HG02852 (cell line): Measurements from ENCODE around the gene CFHR4.
A peak's percentile ranks its signal among the peaks of the same experiment; 100 is the strongest.
"Not testable (repeated sequence)": the region's sequence is repeated elsewhere in the genome, so short reads cannot be mapped to it uniquely, and the experiment has no call there.

Experiments used
- ATAC-seq: cut with Tn5 transposase; IDR thresholded peaks from one replicate; pipeline ENCODE4 v1.9.1; 2021; ENCODE audit warnings: mild to moderate bottlenecking, moderate library complexity; ENCODE audit not compliant: unreplicated experiment

The CFHR4 gene

DNA sequence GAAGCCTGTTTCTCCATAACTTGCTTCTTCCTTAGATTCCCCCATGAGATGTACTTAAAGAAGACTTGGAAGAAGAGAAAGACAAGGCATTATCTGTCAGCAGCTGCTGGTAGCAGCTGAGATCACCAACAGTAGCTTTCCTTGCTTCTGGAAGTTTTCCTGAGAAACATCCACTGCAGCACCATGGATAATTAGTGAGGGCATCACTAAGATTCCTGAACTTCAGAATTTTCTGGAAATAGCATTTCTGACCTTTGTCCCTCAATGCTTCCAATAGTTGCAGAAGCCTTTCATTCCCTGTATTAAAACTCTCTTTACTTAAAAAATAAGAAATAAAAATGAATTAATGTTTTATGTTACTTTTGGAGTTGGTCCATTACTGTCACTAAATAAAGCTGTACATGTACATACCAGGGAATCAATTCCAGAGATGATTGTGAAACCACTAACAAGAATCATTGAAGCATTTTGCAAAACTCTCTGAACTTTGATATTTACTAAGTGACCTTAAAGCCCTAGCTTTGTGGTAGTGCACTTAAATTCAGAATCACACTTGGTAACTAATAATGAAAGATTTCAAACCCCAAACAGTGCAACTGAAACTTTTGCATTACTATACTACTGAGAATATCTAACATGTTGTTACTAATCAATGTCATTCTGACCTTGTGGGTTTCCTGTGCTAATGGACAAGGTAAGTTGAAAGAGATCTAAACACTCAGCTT is at the start of gene CFHR4:
CFHR4 (plus strand) TSS at position 538 of the 725 bp plus-strand sequence; CDS start at position 637, 99 bp downstream.
- ATAC-seq: peak; percentile 95

GRCh38 chr1:196849613-196850492 is 38.0 kb upstream of the CFHR4 start:
- ATAC-seq: not testable (repeated sequence)

DNA sequence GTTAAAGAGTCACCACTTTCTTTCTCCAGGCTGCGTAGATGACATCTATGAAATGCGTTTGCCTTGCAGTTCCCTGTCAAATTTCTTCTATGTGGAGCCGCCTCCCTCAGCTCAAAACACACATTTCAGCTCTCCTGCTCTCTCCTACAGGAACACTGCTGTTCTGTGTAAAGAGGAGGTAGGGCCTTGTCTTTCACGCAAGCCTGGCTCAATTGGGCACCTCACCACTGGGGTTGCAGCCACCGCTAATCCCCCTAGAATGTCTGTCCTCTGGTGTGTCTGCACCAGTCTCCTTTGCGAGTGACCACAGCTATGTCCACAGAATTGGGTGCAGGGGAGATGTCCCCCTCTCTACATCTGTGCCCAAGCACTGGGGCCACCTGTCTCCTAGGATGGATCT is 31.8 kb upstream of the CFHR4 start:
- ATAC-seq: no peak

DNA sequence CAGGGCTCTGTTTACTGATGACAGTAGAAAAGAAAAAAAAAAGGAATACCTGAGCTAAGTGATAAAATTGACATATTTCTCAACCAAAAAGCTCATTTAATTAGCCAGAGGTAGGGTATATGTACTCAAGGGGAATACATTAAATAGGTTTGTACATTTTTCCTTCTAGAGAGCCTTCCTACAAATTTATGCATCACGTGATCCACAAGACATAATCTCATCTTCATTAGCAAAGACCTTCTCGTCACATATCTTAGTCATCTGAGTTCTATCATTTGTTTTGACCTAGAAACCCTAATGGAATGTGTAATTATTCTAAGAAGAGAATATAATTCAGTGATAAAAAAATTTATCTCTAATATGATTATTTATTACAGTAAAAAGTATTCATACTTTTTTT is 30.7 kb upstream of the CFHR4 start:
- no peak for ATAC-seq

GRCh38 chr1:196858811-196859210 is 29.0 kb upstream of the CFHR4 start:
- ATAC-seq: no peak

GRCh38 chr1:196860323-196860884 is 27.4 kb upstream of the CFHR4 start:
- ATAC-seq: no peak

DNA sequence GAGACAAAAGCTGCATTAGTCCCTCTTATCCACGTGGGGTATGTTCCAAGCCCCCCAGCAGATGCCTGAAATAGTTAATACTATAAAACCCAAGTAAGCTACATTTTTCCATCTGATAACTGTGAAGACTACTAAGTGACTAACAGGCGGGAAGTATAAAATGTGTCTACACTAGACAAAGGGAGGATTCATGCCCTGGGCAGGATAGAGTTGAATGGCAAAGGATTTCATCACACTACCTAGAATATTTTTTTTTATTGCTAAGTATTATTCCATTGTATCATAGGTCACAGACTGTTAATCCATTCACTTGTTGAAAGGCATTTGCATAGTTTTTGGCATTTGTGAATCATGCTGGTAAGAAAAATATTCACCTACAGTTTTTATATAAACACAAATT is 26.4 kb upstream of the CFHR4 start:
- ATAC-seq: no peak

GRCh38 chr1:196866974-196867373 is 20.9 kb upstream of the CFHR4 start:
- ATAC-seq: no peak

GRCh38 chr1:196873385-196873784 is 14.5 kb upstream of the CFHR4 start:
- ATAC-seq: no peak

- no peak for ATAC-seq
Measured at GRCh38 chr1:196875935-196876334, 11.9 kb upstream of the CFHR4 start.

DNA sequence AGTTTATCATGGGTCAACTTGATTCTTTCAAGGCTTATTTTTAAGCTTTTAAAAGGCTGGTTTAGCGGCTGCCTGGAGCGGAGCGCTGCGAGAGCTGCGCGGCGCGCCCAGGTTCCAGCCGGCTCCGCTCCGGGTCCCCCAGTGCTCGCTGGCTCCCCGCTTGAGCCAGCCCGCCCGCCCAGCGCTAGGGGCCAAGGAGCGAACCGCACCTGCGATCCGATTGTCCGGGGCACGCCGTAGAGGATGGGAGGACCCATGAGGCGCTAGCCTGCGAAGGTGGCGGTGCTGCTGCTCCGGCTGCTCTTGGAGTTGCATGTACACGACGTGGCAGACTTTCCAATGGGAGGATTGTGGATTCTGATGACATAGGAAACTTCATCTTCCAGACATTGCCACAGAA is 9.9 kb upstream of the CFHR4 start:
- ATAC-seq: no peak

GRCh38 chr1:196886560-196886959 is 1.3 kb upstream of the CFHR4 start:
- ATAC-seq: not testable (repeated sequence)

GRCh38 chr1:196890668-196891067 is 2.8 kb downstream of the CFHR4 start:
- no peak for ATAC-seq

- no peak for ATAC-seq
Measured at GRCh38 chr1:196891251-196891650, 3.4 kb downstream of the CFHR4 start.

GRCh38 chr1:196896355-196896754 is 8.5 kb downstream of the CFHR4 start:
- no peak for ATAC-seq

DNA sequence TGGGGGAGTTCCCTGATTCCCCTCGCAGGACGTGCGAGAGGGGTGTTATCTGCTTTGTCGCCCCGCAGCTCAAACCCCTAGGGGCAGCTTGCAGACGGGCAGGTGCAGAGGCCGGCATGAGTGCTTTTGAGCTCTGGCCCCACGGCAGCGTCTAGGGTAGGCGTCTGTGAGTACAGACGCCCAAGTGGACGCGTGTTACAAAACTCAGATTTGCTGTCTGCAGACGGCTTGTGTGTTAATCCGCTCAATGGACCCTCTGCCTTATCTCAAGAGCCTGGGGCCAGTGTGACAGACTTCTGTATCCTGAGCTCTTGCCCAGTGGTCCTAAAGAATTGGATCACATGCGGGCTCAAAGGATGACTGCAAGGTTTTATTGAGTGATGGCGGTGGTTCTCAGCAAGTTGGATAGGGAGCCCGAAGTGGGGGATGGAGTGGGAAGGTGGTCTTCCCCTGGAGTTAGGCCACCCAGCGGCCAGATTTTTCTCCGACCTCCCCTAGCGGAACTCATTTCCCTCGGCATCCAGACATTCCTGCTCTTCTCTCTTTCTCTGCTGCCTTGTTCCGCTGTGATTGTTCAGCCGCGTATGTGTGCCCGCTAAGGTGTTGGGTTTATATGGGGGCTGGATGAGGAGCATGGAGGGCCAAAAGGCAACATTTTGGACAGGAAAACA is 9.4 kb downstream of the CFHR4 start:
- ATAC-seq: no peak

GRCh38 chr1:196902344-196902743 is 14.5 kb downstream of the CFHR4 start:
- ATAC-seq: no peak

DNA sequence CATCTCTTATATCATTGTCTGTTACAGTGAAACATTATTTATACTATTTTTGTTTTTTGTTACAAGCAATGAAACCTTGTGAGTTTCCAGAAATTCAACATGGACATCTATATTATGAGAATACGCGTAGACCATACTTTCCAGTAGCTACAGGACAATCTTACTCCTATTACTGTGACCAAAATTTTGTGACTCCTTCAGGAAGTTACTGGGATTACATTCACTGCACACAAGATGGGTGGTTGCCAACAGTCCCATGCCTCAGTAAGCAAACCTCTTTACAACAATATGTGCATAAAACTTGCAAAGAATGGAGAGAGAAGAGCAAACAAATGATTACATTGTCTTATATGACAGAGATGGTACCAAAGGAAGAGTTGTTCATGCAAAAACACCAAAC is 22.4 kb downstream of the CFHR4 start:
- ATAC-seq: no peak

DNA sequence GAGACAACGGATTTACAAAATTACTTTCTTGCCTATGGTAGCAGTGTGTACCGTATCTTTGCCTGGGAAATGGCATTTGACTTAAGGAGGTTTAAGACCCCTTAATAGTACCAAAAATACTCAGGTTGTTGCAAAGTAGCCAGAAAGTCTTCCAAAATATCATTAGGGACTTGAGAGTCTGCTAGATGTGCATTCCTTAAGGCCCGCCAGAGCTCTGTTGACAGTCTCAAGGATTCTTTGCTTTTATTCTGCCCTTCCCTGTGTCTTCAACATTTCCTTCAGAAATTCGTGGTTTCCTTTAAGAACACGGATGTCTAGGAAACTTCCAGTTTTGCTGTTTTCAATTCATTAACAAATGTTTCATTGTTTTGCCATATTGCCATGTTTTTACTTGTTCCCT is 24.4 kb downstream of the CFHR4 start:
- not testable (repeated sequence) for ATAC-seq

- not testable (repeated sequence) for ATAC-seq
Measured at GRCh38 chr1:196926839-196927238, 39.0 kb downstream of the CFHR4 start.

DNA sequence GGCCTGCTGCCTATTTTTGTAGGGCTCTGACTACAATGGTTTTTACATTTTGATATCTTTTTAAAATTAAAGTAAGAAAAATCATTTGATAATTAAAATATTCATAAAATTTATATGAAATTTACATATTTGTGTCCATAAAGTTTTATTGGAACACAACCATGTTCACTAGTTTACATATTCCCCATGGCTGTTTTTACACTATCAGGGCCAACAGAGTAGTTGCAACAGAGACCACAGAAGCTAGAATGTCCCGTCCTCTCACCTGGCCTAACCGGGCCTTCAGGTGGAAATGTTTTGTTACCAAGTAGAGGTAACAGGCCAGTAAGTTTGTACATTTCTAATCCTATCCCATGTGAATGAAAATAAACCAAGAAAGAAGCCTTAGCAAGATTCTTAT is 45.0 kb downstream of the CFHR4 start:
- not testable (repeated sequence) for ATAC-seq
